SK-N-SH treated with all-trans-retinoic acid at 6 μM for 48 hours (cell line): Measurements from ENCODE around the gene NOX4.

Experiments
- ARNTL ChIP-seq: fragments of 450-650 bp; formaldehyde crosslinking; IDR thresholded peaks from 2 replicates; pipeline ENCODE4 v1.5.0; 2020; ENCODE audit warnings: low read depth, mild to moderate bottlenecking, moderate library complexity, borderline replicate concordance
- BACH2 ChIP-seq: fragments of 250-450 bp; sonication (Bioruptor Pico); IDR thresholded peaks from 2 replicates; pipeline ENCODE4 v1.9.0; 2021; ENCODE audit warnings: mild to moderate bottlenecking, borderline replicate concordance
- CSDC2 ChIP-seq: fragments of 250-450 bp; sonication (Bioruptor Pico); IDR thresholded peaks from 2 replicates; pipeline ENCODE4 v1.5.0; 2020; ENCODE audit warnings: mild to moderate bottlenecking, moderate library complexity
- ESRRG ChIP-seq: fragments of 250-450 bp; sonication (Bioruptor Pico); IDR thresholded peaks from 2 replicates; pipeline ENCODE4 v1.6.1; 2021; ENCODE audit warnings: mild to moderate bottlenecking
- GLIS3 ChIP-seq: fragments of 250-450 bp; sonication (Bioruptor Pico); IDR thresholded peaks from 2 replicates; pipeline ENCODE4 v1.5.0; 2020; ENCODE audit warnings: mild to moderate bottlenecking, moderate library complexity
- RARB ChIP-seq: fragments of 250-450 bp; sonication (Bioruptor Pico); IDR thresholded peaks from 2 replicates; pipeline ENCODE4 v1.8.0; 2021; ENCODE audit warnings: mild to moderate bottlenecking, moderate library complexity
- SNAI2 ChIP-seq: fragments of 250-450 bp; sonication (Bioruptor Pico); IDR thresholded peaks from 2 replicates; pipeline ENCODE4 v1.5.0; 2020; ENCODE audit warnings: mild to moderate bottlenecking, moderate library complexity
- ZC3H10 ChIP-seq: fragments of 250-450 bp; sonication (Bioruptor Pico); IDR thresholded peaks from 2 replicates; pipeline ENCODE4 v1.5.1; 2021; ENCODE audit warnings: mild to moderate bottlenecking, moderate library complexity
- ZNF565 ChIP-seq: fragments of 450-650 bp; formaldehyde crosslinking; conservative IDR thresholded peaks from 2 replicates; pipeline ENCODE4 v1.5.0; 2020; ENCODE audit warnings: low read depth, mild to moderate bottlenecking, moderate library complexity
- ZNF70 ChIP-seq: fragments of 450-650 bp; formaldehyde crosslinking; IDR thresholded peaks from 2 replicates; pipeline ENCODE4 v1.5.0; 2020; ENCODE audit warnings: mild to moderate bottlenecking, moderate library complexity
- TF ChIP-seq, protein P1 (sequence below): fragments of 250-450 bp; sonication (Bioruptor Pico); IDR thresholded peaks from 2 replicates; pipeline ENCODE4 v1.8.0; 2020; ENCODE audit warnings: mild to moderate bottlenecking, moderate library complexity, borderline replicate concordance
- TF ChIP-seq, protein P2 (sequence below): fragments of 250-450 bp; sonication (Bioruptor Pico); IDR thresholded peaks from 2 replicates; pipeline ENCODE4 v1.5.1; 2020; ENCODE audit warnings: low read depth, mild to moderate bottlenecking, moderate library complexity
- TF ChIP-seq, protein P3 (sequence below): fragments of 250-450 bp; sonication (Bioruptor Pico); IDR thresholded peaks from 2 replicates; pipeline ENCODE4 v1.5.1; 2021; ENCODE audit warnings: mild to moderate bottlenecking, moderate library complexity

DNA sequence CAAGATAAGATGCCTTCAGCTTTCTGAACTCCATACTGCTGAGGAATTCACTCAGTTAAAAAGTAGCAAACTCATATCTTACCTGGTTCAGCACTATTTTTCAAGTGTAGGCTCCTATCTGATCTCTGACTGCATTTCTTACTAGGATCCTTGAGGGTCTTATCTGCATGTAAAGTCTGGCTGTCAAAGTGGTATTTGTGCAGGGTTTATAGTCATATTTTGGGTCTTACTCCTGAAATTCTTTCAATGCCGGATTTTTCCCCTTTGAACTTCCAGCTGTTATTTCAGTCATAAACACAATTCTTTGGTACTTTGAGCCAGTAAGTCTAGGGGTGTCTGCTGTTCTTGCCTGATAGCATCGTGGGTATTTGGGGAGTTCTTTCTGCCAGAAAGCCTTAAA, 25.3 kb upstream of the NOX4 start:
- TF ChIP-seq SNAI2: no peak
- no peak for TF ChIP-seq RARB (CRISPR knock-in tag)
- TF ChIP-seq, protein P1, sequence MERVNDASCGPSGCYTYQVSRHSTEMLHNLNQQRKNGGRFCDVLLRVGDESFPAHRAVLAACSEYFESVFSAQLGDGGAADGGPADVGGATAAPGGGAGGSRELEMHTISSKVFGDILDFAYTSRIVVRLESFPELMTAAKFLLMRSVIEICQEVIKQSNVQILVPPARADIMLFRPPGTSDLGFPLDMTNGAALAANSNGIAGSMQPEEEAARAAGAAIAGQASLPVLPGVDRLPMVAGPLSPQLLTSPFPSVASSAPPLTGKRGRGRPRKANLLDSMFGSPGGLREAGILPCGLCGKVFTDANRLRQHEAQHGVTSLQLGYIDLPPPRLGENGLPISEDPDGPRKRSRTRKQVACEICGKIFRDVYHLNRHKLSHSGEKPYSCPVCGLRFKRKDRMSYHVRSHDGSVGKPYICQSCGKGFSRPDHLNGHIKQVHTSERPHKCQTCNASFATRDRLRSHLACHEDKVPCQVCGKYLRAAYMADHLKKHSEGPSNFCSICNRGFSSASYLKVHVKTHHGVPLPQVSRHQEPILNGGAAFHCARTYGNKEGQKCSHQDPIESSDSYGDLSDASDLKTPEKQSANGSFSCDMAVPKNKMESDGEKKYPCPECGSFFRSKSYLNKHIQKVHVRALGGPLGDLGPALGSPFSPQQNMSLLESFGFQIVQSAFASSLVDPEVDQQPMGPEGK (CRISPR knock-in tag): no peak
- no peak for TF ChIP-seq ARNTL (CRISPR knock-in tag)
- no peak for TF ChIP-seq ZC3H10 (CRISPR knock-in tag)
- TF ChIP-seq, protein P2, sequence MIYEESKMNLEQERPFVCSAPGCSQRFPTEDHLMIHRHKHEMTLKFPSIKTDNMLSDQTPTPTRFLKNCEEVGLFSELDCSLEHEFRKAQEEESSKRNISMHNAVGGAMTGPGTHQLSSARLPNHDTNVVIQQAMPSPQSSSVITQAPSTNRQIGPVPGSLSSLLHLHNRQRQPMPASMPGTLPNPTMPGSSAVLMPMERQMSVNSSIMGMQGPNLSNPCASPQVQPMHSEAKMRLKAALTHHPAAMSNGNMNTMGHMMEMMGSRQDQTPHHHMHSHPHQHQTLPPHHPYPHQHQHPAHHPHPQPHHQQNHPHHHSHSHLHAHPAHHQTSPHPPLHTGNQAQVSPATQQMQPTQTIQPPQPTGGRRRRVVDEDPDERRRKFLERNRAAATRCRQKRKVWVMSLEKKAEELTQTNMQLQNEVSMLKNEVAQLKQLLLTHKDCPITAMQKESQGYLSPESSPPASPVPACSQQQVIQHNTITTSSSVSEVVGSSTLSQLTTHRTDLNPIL (CRISPR knock-in tag): no peak
- TF ChIP-seq ESRRG: no peak
- no peak for TF ChIP-seq CSDC2
- TF ChIP-seq BACH2 (CRISPR knock-in tag): no peak
- TF ChIP-seq, protein P3, sequence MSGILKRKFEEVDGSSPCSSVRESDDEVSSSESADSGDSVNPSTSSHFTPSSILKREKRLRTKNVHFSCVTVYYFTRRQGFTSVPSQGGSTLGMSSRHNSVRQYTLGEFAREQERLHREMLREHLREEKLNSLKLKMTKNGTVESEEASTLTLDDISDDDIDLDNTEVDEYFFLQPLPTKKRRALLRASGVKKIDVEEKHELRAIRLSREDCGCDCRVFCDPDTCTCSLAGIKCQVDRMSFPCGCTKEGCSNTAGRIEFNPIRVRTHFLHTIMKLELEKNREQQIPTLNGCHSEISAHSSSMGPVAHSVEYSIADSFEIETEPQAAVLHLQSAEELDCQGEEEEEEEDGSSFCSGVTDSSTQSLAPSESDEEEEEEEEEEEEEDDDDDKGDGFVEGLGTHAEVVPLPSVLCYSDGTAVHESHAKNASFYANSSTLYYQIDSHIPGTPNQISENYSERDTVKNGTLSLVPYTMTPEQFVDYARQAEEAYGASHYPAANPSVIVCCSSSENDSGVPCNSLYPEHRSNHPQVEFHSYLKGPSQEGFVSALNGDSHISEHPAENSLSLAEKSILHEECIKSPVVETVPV (CRISPR knock-in tag): no peak
- no peak for TF ChIP-seq GLIS3 (CRISPR knock-in tag)
- TF ChIP-seq ZNF565 (CRISPR knock-in tag): no peak
- no peak for TF ChIP-seq ZNF70 (CRISPR knock-in tag)
